Measurements from ENCODE around the gene SUCLG1. TPM values are rescaled to one million over a fixed set of nuclear protein-coding genes. Genes with fewer than 3 reads are reported as not detected.

SUCLG1 gene
- polyA plus RNA-seq, 1 of the 3 experiments (the other 2 are of a cell fraction) = 32.7 TPM

- TF ChIP-seq FOXM1 (IDR thresholded peaks at IDR 0.05; ENCODE audit: low read depth) (no peak), TEAD4 (IDR thresholded peaks at IDR 0.05; ENCODE audit: borderline replicate concordance, insufficient read depth) (no peak), RCOR1 (IDR thresholded peaks at IDR 0.05; ENCODE audit: low read length) (no peak)
Measured at GRCh38 chr2:84394628-84395027, 64.5 kb downstream of the SUCLG1 start (continued).

GRCh38 chr2:84393829-84394228 lies 65.3 kb downstream of the SUCLG1 start:
- Histone ChIP-seq H3K9ac (no peak overlapping the region), H3K4me3 (ENCODE audit: low read depth in 2 of 2, low read length in 1 of 2) (no peak overlapping the region), H3K36me3 (replicated peaks in 1 of 2; ENCODE audit: control insufficient read depth in 1 of 2, insufficient read depth in 2 of 2, low read length in 1 of 2) (no peaks in the 10 kb centered on the region), H3K9me3 (no peaks in the 10 kb centered on the region), H3K9me2 (no peaks in the 10 kb centered on the region), H3K4me1 (ENCODE audit: control insufficient read depth in 1 of 2, insufficient read depth in 2 of 2, low read depth in 1 of 2, low read length in 1 of 2) (no peaks in the 10 kb centered on the region), H3F3A (replicated peaks; ENCODE audit: insufficient read depth) (no peaks in the 10 kb centered on the region), H4K20me1 (ENCODE audit: insufficient read depth) (no peaks in the 10 kb centered on the region), H3K27ac (ENCODE audit: low read depth in 2 of 2, low read length in 1 of 2) (no peak overlapping the region), H3K27me3 (ENCODE audit: insufficient read depth) (no peaks in the 10 kb centered on the region), H2AFZ (ENCODE audit: low read depth) (no peak overlapping the region), H3K4me2 (no peak overlapping the region), H3K79me2 (ENCODE audit: insufficient read depth) (no peaks in the 10 kb centered on the region)
- ChIA-PET POLR2A (no interaction called here), CTCF (no interaction called here)
- TF ChIP-seq TCF12 (IDR thresholded peaks at IDR 0.05) (no peak), GATA2 (CRISPR knock-in tag; IDR thresholded peaks at IDR 0.05) (no peak), RAD21 (IDR thresholded peaks at IDR 0.05; ENCODE audit: low read length) (no peak), MXI1 (IDR thresholded peaks at IDR 0.05; ENCODE audit: low read depth, low read length) (no peak), TAF1 (IDR thresholded peaks at IDR 0.05; ENCODE audit: borderline replicate concordance, low read depth, low read length) (no peak), NFIC (IDR thresholded peaks at IDR 0.05; ENCODE audit: borderline replicate concordance) (no peak), USF1 (IDR thresholded peaks at IDR 0.05; ENCODE audit: borderline replicate concordance, low read depth) (no peak), ZBTB33 (IDR thresholded peaks at IDR 0.05; ENCODE audit: borderline replicate concordance, low read depth) (no peak), GABPA (IDR thresholded peaks at IDR 0.05; ENCODE audit: low read depth) (no peak), SMC3 (IDR thresholded peaks at IDR 0.05; ENCODE audit: low read depth, low read length) (no peak), RXRA (IDR thresholded peaks at IDR 0.05; ENCODE audit: borderline replicate concordance, low read depth) (no peak), YY1 (IDR thresholded peaks at IDR 0.05; ENCODE audit: low read depth) (no peak), CHD2 (IDR thresholded peaks at IDR 0.05; ENCODE audit: low read length, partially characterized antibody) (no peak), JUND (IDR thresholded peaks at IDR 0.05) (no peak), FOXJ3 (CRISPR knock-in tag; IDR thresholded peaks at IDR 0.05) (no peak), USF2 (IDR thresholded peaks at IDR 0.05; ENCODE audit: borderline replicate concordance, low read depth, low read length) (no peak)
- no peak for DNase-seq

All from SK-N-SH (cell line).